MM.1S (cell line): ENCODE measurements around the gene OTULIN.

Source experiments
- EZH2 ChIP-seq: fragments of 300-600 bp; sonication (generic); optimal IDR thresholded peaks from 2 replicates; pipeline ENCODE3; 2017; ENCODE audit warnings: low read depth, mild to moderate bottlenecking, antibody characterized with exemption, low read length, mixed read lengths
- EZH2phosphoT487 ChIP-seq: fragments of 300-600 bp; sonication (generic); IDR thresholded peaks from 2 replicates; pipeline ENCODE4 v1.6.1; 2018; ENCODE audit warnings: antibody characterized with exemption, low read length
- TF ChIP-seq, protein P1 (sequence below): fragments of 300-600 bp; sonication (generic); IDR thresholded peaks from 2 replicates; pipeline ENCODE4 v1.5.1; 2016; ENCODE audit warnings: antibody characterized with exemption, low read length, mixed read lengths

DNA sequence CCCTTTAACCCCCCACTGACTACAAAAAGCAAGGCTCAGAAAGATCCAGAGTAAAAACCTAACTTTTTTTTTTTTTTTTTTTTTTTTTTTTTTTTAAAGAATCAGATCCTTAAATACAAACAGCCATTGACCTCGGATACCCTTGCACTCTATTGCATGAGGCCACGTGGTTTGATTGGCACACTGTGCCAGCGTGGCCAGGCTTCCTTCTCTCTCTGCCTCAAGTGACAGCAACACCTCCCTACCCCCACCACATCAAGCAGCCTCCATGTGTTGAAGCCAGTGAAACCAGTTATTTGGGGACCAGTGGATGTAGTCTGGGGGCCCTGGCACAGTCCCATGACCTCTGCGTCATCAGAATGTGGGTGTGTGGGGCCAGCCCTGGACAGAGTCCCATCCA lies 71.4 kb downstream of the OTULIN start:
- TF ChIP-seq, protein P1, sequence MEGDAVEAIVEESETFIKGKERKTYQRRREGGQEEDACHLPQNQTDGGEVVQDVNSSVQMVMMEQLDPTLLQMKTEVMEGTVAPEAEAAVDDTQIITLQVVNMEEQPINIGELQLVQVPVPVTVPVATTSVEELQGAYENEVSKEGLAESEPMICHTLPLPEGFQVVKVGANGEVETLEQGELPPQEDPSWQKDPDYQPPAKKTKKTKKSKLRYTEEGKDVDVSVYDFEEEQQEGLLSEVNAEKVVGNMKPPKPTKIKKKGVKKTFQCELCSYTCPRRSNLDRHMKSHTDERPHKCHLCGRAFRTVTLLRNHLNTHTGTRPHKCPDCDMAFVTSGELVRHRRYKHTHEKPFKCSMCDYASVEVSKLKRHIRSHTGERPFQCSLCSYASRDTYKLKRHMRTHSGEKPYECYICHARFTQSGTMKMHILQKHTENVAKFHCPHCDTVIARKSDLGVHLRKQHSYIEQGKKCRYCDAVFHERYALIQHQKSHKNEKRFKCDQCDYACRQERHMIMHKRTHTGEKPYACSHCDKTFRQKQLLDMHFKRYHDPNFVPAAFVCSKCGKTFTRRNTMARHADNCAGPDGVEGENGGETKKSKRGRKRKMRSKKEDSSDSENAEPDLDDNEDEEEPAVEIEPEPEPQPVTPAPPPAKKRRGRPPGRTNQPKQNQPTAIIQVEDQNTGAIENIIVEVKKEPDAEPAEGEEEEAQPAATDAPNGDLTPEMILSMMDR: no peak
- TF ChIP-seq EZH2 (no peak), EZH2phosphoT487 (no peak)
